CD4-positive, alpha-beta T cell treated with Interferon alpha-2 for 1 hour (primary cell): ENCODE data around the gene ZNF709.
A peak's percentile ranks its signal among the peaks of the same experiment; 100 is the strongest.
"Not testable (repeated sequence)": the region's sequence is repeated elsewhere in the genome, so short reads cannot be mapped to it uniquely, and the experiment has no call there.

ENCODE experiments used
- DNase-seq, 2 donors: peaks; one replicate each; pipeline ENCODE4 v3.0.0-alpha.2; 2020 to 2022

ZNF709 gene

GRCh38 chr19:12484371-12485051 is at the start of gene ZNF709:
ZNF709 (minus strand) TSS chr19:12484816; CDS start chr19:12484657, 159 bp downstream.
- peak; percentile 89 to 92 for DNase-seq

- DNase-seq, result peak in 1 of 2 donors; percentile 4
These were observed 42.6 kb upstream of the ZNF709 start for GRCh38 chr19:12527034-12527836.

- DNase-seq, result no peak
These were observed 41.9 kb upstream of the ZNF709 start for GRCh38 chr19:12526542-12526941.

- no peak for DNase-seq
These were observed 37.4 kb upstream of the ZNF709 start for GRCh38 chr19:12521996-12522395.

GRCh38 chr19:12513531-12514061 is 29.0 kb upstream of the ZNF709 start:
- DNase-seq, result no peak

GRCh38 chr19:12497032-12497431 is 12.4 kb upstream of the ZNF709 start:
- DNase-seq, result no peak

- DNase-seq, result no peak
These were observed 11.9 kb upstream of the ZNF709 start for GRCh38 chr19:12496480-12496879.

GRCh38 chr19:12495002-12495802 is 10.6 kb upstream of the ZNF709 start:
- peak; percentile 90 to 94 for DNase-seq

GRCh38 chr19:12494260-12494860 is 9.7 kb upstream of the ZNF709 start:
- DNase-seq, result no peak

GRCh38 chr19:12486265-12486783 is 1.7 kb upstream of the ZNF709 start:
- DNase-seq, result not testable (repeated sequence)

- no peak for DNase-seq
These were observed 955 bp upstream of the ZNF709 start for GRCh38 chr19:12485571-12485970.

- DNase-seq, result no peak
These were observed 418 bp upstream of the ZNF709 start for GRCh38 chr19:12485052-12485416.

- no peak for DNase-seq
These were observed 625 bp downstream of the ZNF709 start for GRCh38 chr19:12484011-12484370.

- no peak for DNase-seq
These were observed 2.1 kb downstream of the ZNF709 start for GRCh38 chr19:12482509-12482886.

GRCh38 chr19:12481781-12482508 is 2.7 kb downstream of the ZNF709 start:
- DNase-seq, result no peak

- no peak for DNase-seq
These were observed 6.2 kb downstream of the ZNF709 start for GRCh38 chr19:12478234-12478941.

GRCh38 chr19:12467651-12468050 is 17.0 kb downstream of the ZNF709 start:
- not testable (repeated sequence) for DNase-seq

- DNase-seq, result no peak
These were observed 19.4 kb downstream of the ZNF709 start for GRCh38 chr19:12465211-12465610.

GRCh38 chr19:12464769-12465168 is 19.8 kb downstream of the ZNF709 start:
- no peak for DNase-seq

- not testable (repeated sequence) for DNase-seq
These were observed 20.5 kb downstream of the ZNF709 start for GRCh38 chr19:12464139-12464538.

- DNase-seq, result no peak
These were observed 31.1 kb downstream of the ZNF709 start for GRCh38 chr19:12453495-12453894.
